Body of pancreas (tissue), 4 donors: ENCODE results near the gene RETN.

Source experiments
- CTCF ChIP-seq, 7 experiments: fragments of 450-650 bp in 4 of 7; fragments of 200-600 bp in 3 of 7; sonication (generic) in 3 of 7; IDR thresholded peaks; one replicate each; pipeline ENCODE4 v1.5.1; 2016 to 2019; ENCODE audit warnings: antibody characterized with exemption in 7 of 7
- POLR2A ChIP-seq, 3 donors: fragments of 450-650 bp; IDR thresholded peaks; one replicate each; pipeline ENCODE4 v1.6.1; 2016; ENCODE audit warnings: antibody characterized with exemption in 3 of 3, mild to moderate bottlenecking in 2 of 3

- no peak for TF ChIP-seq POLR2A (IDR thresholded peaks at IDR 0.05)
- TF ChIP-seq CTCF (IDR thresholded peaks at IDR 0.05) = no peak
Observed at GRCh38 chr19:7657131-7657751, 11.6 kb upstream of the RETN start.
